Endothelial cell of umbilical vein (primary cell): ENCODE measurements around the gene TAS2R39.

Experiments used
- CTCF ChIP-seq, 2 donors: IDR thresholded peaks; 1 replicate in 1 of 2; 2 replicates in 1 of 2; pipeline ENCODE4 v1.5.1; 2011; ENCODE audit warnings: low read length in 2 of 2, mild to moderate bottlenecking in 2 of 2, moderate library complexity in 2 of 2, control low read depth in 1 of 2, inconsistent platforms in 1 of 2, low read depth in 1 of 2; ENCODE audit not compliant: insufficient read depth in 1 of 2; ENCODE audit errors: extremely low read depth in 1 of 2
- JUN ChIP-seq: IDR thresholded peaks from 2 replicates; pipeline ENCODE4 v1.6.1; 2011; ENCODE audit warnings: borderline replicate concordance, low read depth; ENCODE audit not compliant: insufficient read length, insufficient read depth
- MAX ChIP-seq: IDR thresholded peaks from 2 replicates; pipeline ENCODE4 v1.6.1; 2011; ENCODE audit not compliant: insufficient read depth, insufficient read length
- POLR2A ChIP-seq: IDR thresholded peaks from 2 replicates; pipeline ENCODE4 v1.6.1; 2012; ENCODE audit warnings: low read depth, mild to moderate bottlenecking, control low read depth, low read length
- POLR2AphosphoS5 ChIP-seq: IDR thresholded peaks from 2 replicates; pipeline ENCODE4 v1.6.1; 2012; ENCODE audit warnings: low read depth, mild to moderate bottlenecking, control low read depth, low read length, moderate library complexity; ENCODE audit not compliant: insufficient read depth

- TF ChIP-seq CTCF (IDR thresholded peaks at IDR 0.05; ENCODE audit: extremely low read depth in 1 of 2, insufficient read depth in 1 of 2, low read depth in 1 of 2, low read length in 2 of 2): no peak
- no peak for TF ChIP-seq POLR2AphosphoS5
- no peak for TF ChIP-seq POLR2A
- no peak for TF ChIP-seq JUN
- TF ChIP-seq MAX: no peak
Measured at GRCh38 chr7:143230602-143231457, 47.6 kb downstream of the TAS2R39 start.
